Hepatocyte (in vitro differentiated cells): ENCODE data around the gene OSBPL5.

Experiments used
- CTCF ChIP-seq: fragments of 200-600 bp; sonication (generic); IDR thresholded peaks from 2 replicates; pipeline ENCODE4 v1.5.1; 2016; ENCODE audit warnings: antibody characterized with exemption, mild to moderate bottlenecking; ENCODE audit not compliant: poor library complexity
- EZH2 ChIP-seq: fragments of 200-600 bp; sonication (generic); IDR thresholded peaks from 2 replicates; pipeline ENCODE4 v1.6.1; 2016; ENCODE audit warnings: antibody characterized with exemption, mild to moderate bottlenecking, borderline replicate concordance
- EZH2phosphoT487 ChIP-seq: fragments of 200-600 bp; sonication (generic); IDR thresholded peaks from one replicate; pipeline ENCODE4 v1.6.1; 2018; ENCODE audit warnings: antibody characterized with exemption, mild to moderate bottlenecking, low read depth, moderate library complexity; ENCODE audit not compliant: unreplicated experiment, severe bottlenecking

- TF ChIP-seq CTCF (no peak), EZH2 (no peak), EZH2phosphoT487 (no peak)
Measured at GRCh38 chr11:3171931-3172560, 6.9 kb upstream of the OSBPL5 start.
